Iris pigment epithelial cell (primary cell): ENCODE results near the gene RAB11FIP2.
"Not testable (repeated sequence)": the region's sequence is repeated elsewhere in the genome, so short reads cannot be mapped to it uniquely, and the experiment has no call there.

Experiments used
- DNase-seq: peaks from one replicate; pipeline ENCODE4 v3.0.0-alpha.2; 2011; ENCODE audit warnings: low read depth

RAB11FIP2 gene

GRCh38 chr10:118046395-118047156 lies at the start of gene RAB11FIP2:
TSS of gene RAB11FIP2 (minus strand) at chr10:118046941. CDS start at chr10:118046163, 778 bp downstream.
- DNase-seq = peak; percentile 91

GRCh38 chr10:118096022-118096421 lies 49.3 kb upstream of the RAB11FIP2 start:
- DNase-seq = no peak

- no peak for DNase-seq
Observed at GRCh38 chr10:118092209-118092608, 45.5 kb upstream of the RAB11FIP2 start.

- no peak for DNase-seq
Observed at GRCh38 chr10:118080817-118081216, 34.1 kb upstream of the RAB11FIP2 start.

GRCh38 chr10:118076705-118077104 lies 30.0 kb upstream of the RAB11FIP2 start:
- DNase-seq = no peak

- no peak for DNase-seq
Observed at GRCh38 chr10:118072840-118073239, 26.1 kb upstream of the RAB11FIP2 start.

GRCh38 chr10:118067389-118067788 lies 20.6 kb upstream of the RAB11FIP2 start:
- DNase-seq = not testable (repeated sequence)

GRCh38 chr10:118062798-118063238 lies 16.1 kb upstream of the RAB11FIP2 start:
- DNase-seq = no peak

GRCh38 chr10:118058371-118058770 lies 11.6 kb upstream of the RAB11FIP2 start:
- no peak for DNase-seq

- DNase-seq = no peak
Observed at GRCh38 chr10:118057361-118057760, 10.6 kb upstream of the RAB11FIP2 start.

- no peak for DNase-seq
Observed at GRCh38 chr10:118054383-118054782, 7.6 kb upstream of the RAB11FIP2 start.

GRCh38 chr10:118052816-118053215 lies 6.1 kb upstream of the RAB11FIP2 start:
- no peak for DNase-seq

- no peak for DNase-seq
Observed at GRCh38 chr10:118047880-118048279, 1.1 kb upstream of the RAB11FIP2 start.

GRCh38 chr10:118047157-118047719 lies 497 bp upstream of the RAB11FIP2 start:
- DNase-seq = no peak

- DNase-seq = peak; percentile 23
Observed at GRCh38 chr10:118045837-118046394, 825 bp downstream of the RAB11FIP2 start.

GRCh38 chr10:118045158-118045836 lies 1.4 kb downstream of the RAB11FIP2 start:
- no peak for DNase-seq

GRCh38 chr10:118042827-118043242 lies 3.9 kb downstream of the RAB11FIP2 start:
- no peak for DNase-seq

- no peak for DNase-seq
Observed at GRCh38 chr10:118042336-118042735, 4.4 kb downstream of the RAB11FIP2 start.

- peak; percentile 81 for DNase-seq
Observed at GRCh38 chr10:118041316-118041715, 5.4 kb downstream of the RAB11FIP2 start.

GRCh38 chr10:118036281-118036875 lies 10.4 kb downstream of the RAB11FIP2 start:
- DNase-seq = peak; percentile 14

GRCh38 chr10:118035354-118036005 lies 11.3 kb downstream of the RAB11FIP2 start:
- peak; percentile 66 for DNase-seq

GRCh38 chr10:118034791-118035261 lies 11.9 kb downstream of the RAB11FIP2 start:
- no peak for DNase-seq
